Loucy (cell line): ENCODE measurements around the gene CACNA2D1.

Source experiments
- EZH2phosphoT487 ChIP-seq: fragments of 200-600 bp; IDR thresholded peaks from 2 replicates; pipeline ENCODE4 v1.6.1; 2018; ENCODE audit warnings: antibody characterized with exemption, mild to moderate bottlenecking, moderate library complexity, borderline replicate concordance
- TF ChIP-seq, protein P1 (sequence below): fragments of 200-600 bp; sonication (generic); conservative IDR thresholded peaks from 2 replicates; pipeline ENCODE4 v1.5.1; 2014; ENCODE audit warnings: mild to moderate bottlenecking, antibody characterized with exemption, low read length

DNA sequence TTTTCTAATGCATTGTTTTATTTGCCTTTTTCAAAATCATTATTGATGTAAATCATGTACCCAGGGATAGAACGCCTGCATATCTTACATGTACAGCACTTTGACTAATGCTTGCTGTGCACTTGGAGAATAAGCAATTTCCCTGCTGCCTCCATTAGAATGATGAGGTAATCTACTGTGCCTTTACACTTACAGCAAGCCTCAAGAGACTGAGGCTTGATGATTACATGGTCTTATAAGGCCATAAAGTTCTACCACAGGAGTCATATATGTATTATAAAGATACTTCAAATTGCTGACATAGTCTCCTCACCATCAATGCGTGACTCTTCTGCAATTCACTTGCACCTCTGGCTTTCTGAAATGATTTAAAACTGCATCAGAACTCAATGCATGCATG, 345.2 kb downstream of the CACNA2D1 start:
- TF ChIP-seq, protein P1, sequence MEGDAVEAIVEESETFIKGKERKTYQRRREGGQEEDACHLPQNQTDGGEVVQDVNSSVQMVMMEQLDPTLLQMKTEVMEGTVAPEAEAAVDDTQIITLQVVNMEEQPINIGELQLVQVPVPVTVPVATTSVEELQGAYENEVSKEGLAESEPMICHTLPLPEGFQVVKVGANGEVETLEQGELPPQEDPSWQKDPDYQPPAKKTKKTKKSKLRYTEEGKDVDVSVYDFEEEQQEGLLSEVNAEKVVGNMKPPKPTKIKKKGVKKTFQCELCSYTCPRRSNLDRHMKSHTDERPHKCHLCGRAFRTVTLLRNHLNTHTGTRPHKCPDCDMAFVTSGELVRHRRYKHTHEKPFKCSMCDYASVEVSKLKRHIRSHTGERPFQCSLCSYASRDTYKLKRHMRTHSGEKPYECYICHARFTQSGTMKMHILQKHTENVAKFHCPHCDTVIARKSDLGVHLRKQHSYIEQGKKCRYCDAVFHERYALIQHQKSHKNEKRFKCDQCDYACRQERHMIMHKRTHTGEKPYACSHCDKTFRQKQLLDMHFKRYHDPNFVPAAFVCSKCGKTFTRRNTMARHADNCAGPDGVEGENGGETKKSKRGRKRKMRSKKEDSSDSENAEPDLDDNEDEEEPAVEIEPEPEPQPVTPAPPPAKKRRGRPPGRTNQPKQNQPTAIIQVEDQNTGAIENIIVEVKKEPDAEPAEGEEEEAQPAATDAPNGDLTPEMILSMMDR = no peak
- no peak for TF ChIP-seq EZH2phosphoT487
